KMS-11 (cell line): ENCODE data around the gene TAX1BP1.

ENCODE experiments used
- H2AFZ ChIP-seq: fragments of 200-600 bp; sonication (generic); 2 replicates; pipeline ENCODE4 v1.6.1; 2016; ENCODE audit warnings: antibody characterized with exemption, mixed run types, low read depth
- H3K27ac ChIP-seq: fragments of 200-600 bp; sonication (generic); 2 replicates; pipeline ENCODE4 v1.6.1; 2016; ENCODE audit warnings: mild to moderate bottlenecking, mixed run types
- H3K27me3 ChIP-seq: fragments of 200-600 bp; sonication (generic); 2 replicates; pipeline ENCODE4 v1.6.1; 2017; ENCODE audit warnings: mild to moderate bottlenecking, low read depth, mixed run types, moderate library complexity; ENCODE audit not compliant: insufficient read depth
- H3K36me3 ChIP-seq: fragments of 200-600 bp; sonication (generic); 2 replicates; pipeline ENCODE4 v1.6.1; 2017; ENCODE audit warnings: mild to moderate bottlenecking, mixed run types; ENCODE audit not compliant: insufficient read depth
- H3K4me1 ChIP-seq: fragments of 200-600 bp; sonication (generic); 2 replicates; pipeline ENCODE4 v1.6.1; 2016; ENCODE audit warnings: mild to moderate bottlenecking, low read depth, mixed run types; ENCODE audit not compliant: poor library complexity, severe bottlenecking
- H3K4me2 ChIP-seq: fragments of 200-600 bp; sonication (generic); 2 replicates; pipeline ENCODE4 v1.7.0; 2016; ENCODE audit warnings: mild to moderate bottlenecking, mixed run types
- H3K4me3 ChIP-seq: fragments of 200-600 bp; sonication (generic); IDR thresholded peaks from 2 replicates; pipeline ENCODE4 v1.6.1; 2017; ENCODE audit warnings: low read depth, low read length, mixed read lengths; ENCODE audit not compliant: insufficient read depth
- H3K79me2 ChIP-seq: fragments of 200-600 bp; sonication (generic); 2 replicates; pipeline ENCODE4 v1.6.1; 2016; ENCODE audit warnings: low read depth, mixed run types; ENCODE audit not compliant: insufficient read depth
- H3K9ac ChIP-seq: fragments of 200-600 bp; sonication (generic); 2 replicates; pipeline ENCODE4 v1.6.1; 2016; ENCODE audit warnings: mild to moderate bottlenecking, mixed run types
- H4K20me1 ChIP-seq: fragments of 200-600 bp; sonication (generic); 2 replicates; pipeline ENCODE4 v1.6.1; 2016; ENCODE audit warnings: mild to moderate bottlenecking, mixed run types; ENCODE audit not compliant: insufficient read depth
- TF ChIP-seq, protein P1 (sequence below): fragments of 200-600 bp; sonication (generic); conservative IDR thresholded peaks from 2 replicates; pipeline ENCODE4 v1.6.1; 2017; ENCODE audit warnings: low read depth, mild to moderate bottlenecking, antibody characterized with exemption, low read length, moderate library complexity, mixed read lengths

TAX1BP1 gene

DNA sequence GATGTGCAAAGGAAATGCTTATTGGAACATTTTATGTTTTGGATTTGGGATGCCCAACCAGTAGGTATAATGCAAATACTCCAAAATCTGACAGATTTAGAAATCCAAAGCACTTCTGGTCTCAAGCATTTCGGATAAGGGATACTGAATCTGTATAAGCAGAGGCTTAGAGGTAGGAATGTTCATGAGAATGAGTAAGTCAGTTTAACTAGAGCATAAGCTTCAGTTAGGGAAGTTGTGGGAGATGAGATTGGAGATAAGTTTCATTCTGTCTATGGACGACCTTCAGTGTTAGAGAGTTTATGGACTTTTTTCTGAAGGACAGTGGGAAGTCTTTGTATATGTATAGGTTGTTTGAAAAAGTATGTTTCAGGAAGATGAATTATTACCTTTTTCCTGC, 10.4 kb downstream of the TAX1BP1 start:
- Histone ChIP-seq H3K4me2 (no peak overlapping the region), H3K4me3 (no peak overlapping the region)

DNA sequence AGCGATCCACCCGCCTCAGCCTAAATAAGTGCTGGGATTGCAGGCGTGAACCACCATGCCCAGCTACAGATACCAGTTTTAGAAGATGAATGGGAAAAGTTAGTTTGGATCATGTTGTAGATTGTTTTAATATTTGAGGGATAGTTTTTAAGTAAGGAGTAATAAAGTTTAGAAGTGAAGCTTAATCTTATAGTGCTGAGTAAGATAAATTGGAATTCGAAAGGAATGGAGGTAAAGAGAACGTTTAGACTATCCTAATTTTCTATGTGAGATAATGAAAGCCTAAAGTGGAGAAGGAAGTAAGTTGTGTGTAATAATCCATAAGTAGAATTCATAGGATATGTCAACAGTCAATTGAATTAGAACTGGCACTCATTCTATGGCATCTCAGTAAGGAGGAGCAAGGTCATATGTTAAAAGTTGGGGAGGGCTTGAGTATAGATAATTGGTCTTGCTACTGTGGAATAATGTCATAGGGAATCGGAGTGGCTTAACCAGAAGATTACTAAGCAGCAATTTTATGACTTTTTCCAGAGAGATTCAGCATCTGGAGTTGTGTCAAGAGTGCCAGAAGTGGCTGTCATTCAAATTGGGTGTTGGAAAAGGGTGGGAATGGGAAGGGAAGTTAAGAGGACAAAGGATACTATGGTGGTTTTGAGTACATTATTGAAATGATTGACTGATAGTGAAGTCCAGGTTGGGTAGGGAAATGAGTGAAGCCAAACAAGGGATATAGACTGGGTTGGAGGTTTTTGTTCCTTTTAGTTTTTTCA, 12.1 kb downstream of the TAX1BP1 start:
- H3K4me3 ChIP-seq, result no peak overlapping the region
- no peak overlapping the region for H3K9ac ChIP-seq
- H3K36me3 ChIP-seq, result no peaks in the 10 kb centered on the region
- peaks cover 4% of the 10 kb centered on the region for H3K4me1 ChIP-seq
- no peak overlapping the region for H3K27ac ChIP-seq
- no peaks in the 10 kb centered on the region for H3K27me3 ChIP-seq
- no peak overlapping the region for H2AFZ ChIP-seq
- TF ChIP-seq, protein P1, sequence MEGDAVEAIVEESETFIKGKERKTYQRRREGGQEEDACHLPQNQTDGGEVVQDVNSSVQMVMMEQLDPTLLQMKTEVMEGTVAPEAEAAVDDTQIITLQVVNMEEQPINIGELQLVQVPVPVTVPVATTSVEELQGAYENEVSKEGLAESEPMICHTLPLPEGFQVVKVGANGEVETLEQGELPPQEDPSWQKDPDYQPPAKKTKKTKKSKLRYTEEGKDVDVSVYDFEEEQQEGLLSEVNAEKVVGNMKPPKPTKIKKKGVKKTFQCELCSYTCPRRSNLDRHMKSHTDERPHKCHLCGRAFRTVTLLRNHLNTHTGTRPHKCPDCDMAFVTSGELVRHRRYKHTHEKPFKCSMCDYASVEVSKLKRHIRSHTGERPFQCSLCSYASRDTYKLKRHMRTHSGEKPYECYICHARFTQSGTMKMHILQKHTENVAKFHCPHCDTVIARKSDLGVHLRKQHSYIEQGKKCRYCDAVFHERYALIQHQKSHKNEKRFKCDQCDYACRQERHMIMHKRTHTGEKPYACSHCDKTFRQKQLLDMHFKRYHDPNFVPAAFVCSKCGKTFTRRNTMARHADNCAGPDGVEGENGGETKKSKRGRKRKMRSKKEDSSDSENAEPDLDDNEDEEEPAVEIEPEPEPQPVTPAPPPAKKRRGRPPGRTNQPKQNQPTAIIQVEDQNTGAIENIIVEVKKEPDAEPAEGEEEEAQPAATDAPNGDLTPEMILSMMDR, result no peak
- peaks cover 4% of the 10 kb centered on the region; the same call in 1 of the 2 replicates for H3K79me2 ChIP-seq
- no peak overlapping the region for H3K4me2 ChIP-seq
- no peaks in the 10 kb centered on the region for H4K20me1 ChIP-seq

More for the DNA sequence above, 10.4 kb downstream of the TAX1BP1 start:
- Histone ChIP-seq H2AFZ (no peak overlapping the region), H3K27me3 (no peaks in the 10 kb centered on the region), H4K20me1 (no peaks in the 10 kb centered on the region), H3K4me1 (peaks cover 6% of the 10 kb centered on the region), H3K36me3 (no peaks in the 10 kb centered on the region), H3K9ac (no peak overlapping the region), H3K27ac (no peak overlapping the region), H3K79me2 (peaks cover 21% of the 10 kb centered on the region; the same call in 1 of the 2 replicates)
- TF ChIP-seq, protein P1, result no peak

GRCh38 chr7:27753863-27754262, 13.9 kb downstream of the TAX1BP1 start:
- H3K4me2 ChIP-seq, result no peak overlapping the region
- H3K9ac ChIP-seq, result no peak overlapping the region
- H3K79me2 ChIP-seq, result no peaks in the 10 kb centered on the region
- no peak overlapping the region for H2AFZ ChIP-seq
- TF ChIP-seq, protein P1, result no peak
- H3K27ac ChIP-seq, result no peak overlapping the region
- H3K36me3 ChIP-seq, result no peaks in the 10 kb centered on the region
- H3K4me1 ChIP-seq, result peaks cover 4% of the 10 kb centered on the region
- H4K20me1 ChIP-seq, result no peaks in the 10 kb centered on the region; the same call in 1 of the 2 replicates
- H3K4me3 ChIP-seq, result no peak overlapping the region
- no peaks in the 10 kb centered on the region for H3K27me3 ChIP-seq

GRCh38 chr7:27756298-27756697, 16.3 kb downstream of the TAX1BP1 start:
- Histone ChIP-seq H4K20me1 (no peaks in the 10 kb centered on the region; the same call in 1 of the 2 replicates), H3K27me3 (no peaks in the 10 kb centered on the region), H3K79me2 (no peaks in the 10 kb centered on the region), H2AFZ (no peak overlapping the region), H3K4me3 (no peak overlapping the region), H3K4me2 (no peak overlapping the region), H3K27ac (no peak overlapping the region), H3K4me1 (peaks cover 4% of the 10 kb centered on the region), H3K36me3 (no peaks in the 10 kb centered on the region), H3K9ac (no peak overlapping the region)
- TF ChIP-seq, protein P1, result no peak
